ENCODE data around the gene LCOR.

- TF ChIP-seq CTCF (IDR thresholded peaks at IDR 0.05; ENCODE audit: low read depth, low read length, missing input control) = no peak
- no peak for TF ChIP-seq EGR1 (IDR thresholded peaks at IDR 0.05; ENCODE audit: low read depth in 2 of 2)
- TF ChIP-seq ATF3 (IDR thresholded peaks at IDR 0.05) = no peak
- TF ChIP-seq SP1 (IDR thresholded peaks at IDR 0.05) = no peak
Measured at GRCh38 chr10:97007417-97007816, 175.3 kb downstream of the LCOR start.
